Peyer's patch (tissue), 4 donors: ENCODE results near the gene ZNF189.

Source experiments
- POLR2A ChIP-seq, 2 donors: fragments of 450-650 bp; IDR thresholded peaks; one replicate each; pipeline ENCODE4 v1.5.1; 2017; ENCODE audit warnings: antibody characterized with exemption in 2 of 2, mild to moderate bottlenecking in 2 of 2, moderate library complexity in 2 of 2
- TF ChIP-seq, protein P1 (sequence below), 6 experiments: fragments of 450-650 bp in 4 of 6; fragments of 200-600 bp in 2 of 6; sonication (generic) in 1 of 6; IDR thresholded peaks; one replicate each; pipeline ENCODE4 v1.5.1; 2017 to 2019; ENCODE audit warnings: antibody characterized with exemption in 6 of 6, mild to moderate bottlenecking in 3 of 6, moderate library complexity in 1 of 6

DNA sequence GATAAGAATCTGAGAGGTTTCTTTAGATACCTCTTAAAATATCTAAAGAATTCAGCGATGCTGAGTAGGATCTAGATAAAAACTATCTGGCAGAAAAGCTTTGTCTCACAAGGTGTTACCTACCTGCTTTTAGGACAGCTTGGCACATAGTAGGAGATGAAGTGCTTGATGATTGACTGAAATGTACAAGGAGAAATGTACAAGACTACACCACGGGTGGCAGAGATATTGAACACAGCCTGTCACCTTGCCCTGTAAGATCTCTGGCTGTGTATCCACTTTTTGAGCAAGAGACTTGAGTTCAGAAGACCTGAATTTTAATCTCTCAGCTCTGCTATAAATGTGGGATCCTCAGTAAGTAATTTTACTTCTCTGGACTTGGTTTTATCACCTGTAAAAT lies 21.2 kb downstream of the ZNF189 start:
- TF ChIP-seq POLR2A (IDR thresholded peaks at IDR 0.05): no peak
- TF ChIP-seq, protein P1, sequence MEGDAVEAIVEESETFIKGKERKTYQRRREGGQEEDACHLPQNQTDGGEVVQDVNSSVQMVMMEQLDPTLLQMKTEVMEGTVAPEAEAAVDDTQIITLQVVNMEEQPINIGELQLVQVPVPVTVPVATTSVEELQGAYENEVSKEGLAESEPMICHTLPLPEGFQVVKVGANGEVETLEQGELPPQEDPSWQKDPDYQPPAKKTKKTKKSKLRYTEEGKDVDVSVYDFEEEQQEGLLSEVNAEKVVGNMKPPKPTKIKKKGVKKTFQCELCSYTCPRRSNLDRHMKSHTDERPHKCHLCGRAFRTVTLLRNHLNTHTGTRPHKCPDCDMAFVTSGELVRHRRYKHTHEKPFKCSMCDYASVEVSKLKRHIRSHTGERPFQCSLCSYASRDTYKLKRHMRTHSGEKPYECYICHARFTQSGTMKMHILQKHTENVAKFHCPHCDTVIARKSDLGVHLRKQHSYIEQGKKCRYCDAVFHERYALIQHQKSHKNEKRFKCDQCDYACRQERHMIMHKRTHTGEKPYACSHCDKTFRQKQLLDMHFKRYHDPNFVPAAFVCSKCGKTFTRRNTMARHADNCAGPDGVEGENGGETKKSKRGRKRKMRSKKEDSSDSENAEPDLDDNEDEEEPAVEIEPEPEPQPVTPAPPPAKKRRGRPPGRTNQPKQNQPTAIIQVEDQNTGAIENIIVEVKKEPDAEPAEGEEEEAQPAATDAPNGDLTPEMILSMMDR (IDR thresholded peaks at IDR 0.05): no peak
